HUES6 (cell line): Measurements from ENCODE around the gene PKD2L1.
"Not testable (repeated sequence)": the region's sequence is repeated elsewhere in the genome, so short reads cannot be mapped to it uniquely, and the experiment has no call there.

Source experiments
- H3K27ac ChIP-seq: 2 replicates; pipeline ENCODE4 v1.7.0; 2013; ENCODE audit warnings: low read depth, mild to moderate bottlenecking, low read length, inconsistent platforms
- H3K27me3 ChIP-seq: 2 replicates; pipeline ENCODE4 v1.6.1; 2013; ENCODE audit warnings: low read length; ENCODE audit not compliant: control insufficient read depth, insufficient read depth
- H3K36me3 ChIP-seq: 2 replicates; pipeline ENCODE4 v1.6.1; 2013; ENCODE audit warnings: low read length; ENCODE audit not compliant: control insufficient read depth, insufficient read depth
- H3K4me1 ChIP-seq: 2 replicates; pipeline ENCODE4 v1.6.1; 2013; ENCODE audit warnings: low read length; ENCODE audit not compliant: control insufficient read depth, insufficient read depth
- H3K4me3 ChIP-seq: 2 replicates; pipeline ENCODE4 v1.5.1; 2013; ENCODE audit warnings: low read depth, low read length
- H3K9ac ChIP-seq: one replicate; pipeline ENCODE4 v1.6.1; 2013; ENCODE audit warnings: mild to moderate bottlenecking, low read length
- H3K9me3 ChIP-seq: 2 replicates; pipeline ENCODE4 v1.6.1; 2013; ENCODE audit warnings: low read depth, low read length; ENCODE audit not compliant: control insufficient read depth, insufficient read depth

PKD2L1 gene

GRCh38 chr10:100330079-100330478, at the start of gene PKD2L1:
Gene PKD2L1, minus strand, starts transcription at chr10:100330228. Its CDS starts 125 bp downstream, at chr10:100330103.
- no peaks in the 10 kb centered on the region for H3K9me3 ChIP-seq
- no peak within 1 kb of the TSS for H3K4me3 ChIP-seq
- no peak within 1 kb of the TSS for H3K9ac ChIP-seq
- no peaks in the 10 kb centered on the region for H3K36me3 ChIP-seq
- no peaks in the 10 kb centered on the region for H3K4me1 ChIP-seq
- peaks cover 44% of the 10 kb centered on the region for H3K27me3 ChIP-seq
- H3K27ac ChIP-seq: no peak within 1 kb of the TSS

GRCh38 chr10:100377830-100378229, 47.8 kb upstream of the PKD2L1 start:
- Histone ChIP-seq H3K4me3 (no peak overlapping the region), H3K4me1 (0 out of 2 replicates have a peak, but pooled peaks cover 2% of the 10 kb centered on the region), H3K36me3 (peaks cover 27% of the 10 kb centered on the region), H3K9me3 (no peaks in the 10 kb centered on the region), H3K27ac (no peak overlapping the region), H3K9ac (no peak overlapping the region), H3K27me3 (no peaks in the 10 kb centered on the region)

- not testable (repeated sequence) for H3K27me3 ChIP-seq, H3K4me1 ChIP-seq, H3K9ac ChIP-seq, H3K4me3 ChIP-seq, H3K27ac ChIP-seq, H3K9me3 ChIP-seq
- H3K36me3 ChIP-seq: peaks cover 15% of the 10 kb centered on the region
These were observed 46.6 kb upstream of the PKD2L1 start for GRCh38 chr10:100376656-100377055.

GRCh38 chr10:100374677-100375353, 44.8 kb upstream of the PKD2L1 start:
- peak overlapping the region; percentile 100 for H3K9ac ChIP-seq
- peak overlapping the region; percentile 99 for H3K27ac ChIP-seq

DNA sequence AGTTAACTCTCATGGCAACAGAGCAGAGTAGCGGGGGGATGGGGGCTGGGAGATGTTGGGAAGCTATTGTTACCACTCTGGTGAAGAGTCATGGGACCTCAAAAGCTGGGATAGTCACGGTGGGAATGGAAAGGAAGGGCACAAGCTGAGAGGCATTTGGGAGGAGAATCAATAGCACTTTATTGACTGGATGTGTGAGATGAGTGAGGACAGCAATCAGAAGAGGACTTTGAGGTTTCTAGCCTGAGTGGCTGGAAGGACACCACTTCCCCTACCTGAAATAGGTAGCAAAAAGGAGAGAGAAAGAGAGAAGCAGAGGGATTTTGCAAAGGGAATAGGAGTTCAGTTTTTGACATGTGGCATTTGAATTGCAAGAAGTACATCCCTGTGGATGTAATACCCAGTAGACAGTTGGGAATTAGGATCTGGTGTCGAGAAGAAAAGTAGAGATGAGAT, 44.2 kb upstream of the PKD2L1 start:
- no peaks in the 10 kb centered on the region for H3K9me3 ChIP-seq
- H3K27me3 ChIP-seq: no peaks in the 10 kb centered on the region
- peak overlapping the region; percentile 99 for H3K27ac ChIP-seq
- peaks cover 25% of the 10 kb centered on the region for H3K4me1 ChIP-seq
- H3K9ac ChIP-seq: peak overlapping the region; percentile 100
- 0 out of 2 replicates have a peak, but pooled peaks cover 2% of the 10 kb centered on the region for H3K36me3 ChIP-seq
- peak overlapping the region; percentile 92 for H3K4me3 ChIP-seq

More at GRCh38 chr10:100374677-100375353, 44.8 kb upstream of the PKD2L1 start:
- peak overlapping the region; percentile 92 for H3K4me3 ChIP-seq
- not testable (repeated sequence) for H3K36me3 ChIP-seq, H3K9me3 ChIP-seq, H3K27me3 ChIP-seq
- peaks cover 25% of the 10 kb centered on the region for H3K4me1 ChIP-seq

DNA sequence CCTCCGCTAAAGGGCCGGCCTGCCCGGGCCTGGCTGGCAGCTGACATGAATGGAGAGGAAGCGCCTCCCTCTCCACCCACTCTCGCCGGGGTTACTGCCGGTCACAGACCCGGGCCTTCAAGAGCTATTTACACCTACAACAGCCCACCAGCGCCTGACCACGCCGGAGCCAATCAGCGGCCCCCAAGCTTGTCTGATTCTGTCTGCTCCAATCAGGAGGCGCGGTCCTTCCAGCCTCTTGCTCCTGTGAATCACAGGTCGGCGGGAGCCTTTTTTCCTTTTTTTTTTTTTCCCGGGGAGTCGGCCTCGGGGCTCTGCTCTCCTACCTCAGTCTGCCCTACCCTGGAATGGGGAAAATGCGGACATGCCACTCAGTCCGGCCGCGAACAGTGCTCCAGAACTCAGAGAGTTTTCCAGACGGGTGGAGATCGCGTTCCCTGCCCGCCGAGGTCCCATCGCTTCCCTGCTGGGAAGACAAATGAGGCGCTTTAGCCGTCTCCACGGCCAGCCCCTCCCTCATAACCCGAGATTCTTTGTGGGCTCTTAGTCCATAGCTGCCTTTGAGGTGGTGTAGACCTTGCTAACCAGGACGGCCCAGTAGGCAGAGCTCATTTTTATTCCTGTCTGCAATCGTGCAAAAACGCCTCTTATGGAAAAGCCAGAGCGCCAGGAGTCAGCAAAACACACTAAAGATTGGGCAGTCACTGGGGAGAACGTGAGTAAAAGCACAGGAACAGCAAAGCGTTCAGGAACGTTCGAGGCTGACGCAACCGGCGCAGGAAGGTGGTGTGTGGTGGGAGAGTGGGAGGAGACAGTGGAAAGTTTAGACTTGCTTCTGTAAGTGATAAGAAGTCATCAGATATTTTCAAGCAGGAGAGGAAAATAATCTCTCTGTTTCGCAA, 43.5 kb upstream of the PKD2L1 start:
- H3K27me3 ChIP-seq: no peaks in the 10 kb centered on the region
- H3K27ac ChIP-seq: peak overlapping the region; percentile 99
- H3K9me3 ChIP-seq: no peaks in the 10 kb centered on the region
- peak overlapping the region; percentile 100 for H3K9ac ChIP-seq
- peaks cover 25% of the 10 kb centered on the region for H3K4me1 ChIP-seq
- peak overlapping the region; percentile 92 for H3K4me3 ChIP-seq
- no peaks in the 10 kb centered on the region for H3K36me3 ChIP-seq

DNA sequence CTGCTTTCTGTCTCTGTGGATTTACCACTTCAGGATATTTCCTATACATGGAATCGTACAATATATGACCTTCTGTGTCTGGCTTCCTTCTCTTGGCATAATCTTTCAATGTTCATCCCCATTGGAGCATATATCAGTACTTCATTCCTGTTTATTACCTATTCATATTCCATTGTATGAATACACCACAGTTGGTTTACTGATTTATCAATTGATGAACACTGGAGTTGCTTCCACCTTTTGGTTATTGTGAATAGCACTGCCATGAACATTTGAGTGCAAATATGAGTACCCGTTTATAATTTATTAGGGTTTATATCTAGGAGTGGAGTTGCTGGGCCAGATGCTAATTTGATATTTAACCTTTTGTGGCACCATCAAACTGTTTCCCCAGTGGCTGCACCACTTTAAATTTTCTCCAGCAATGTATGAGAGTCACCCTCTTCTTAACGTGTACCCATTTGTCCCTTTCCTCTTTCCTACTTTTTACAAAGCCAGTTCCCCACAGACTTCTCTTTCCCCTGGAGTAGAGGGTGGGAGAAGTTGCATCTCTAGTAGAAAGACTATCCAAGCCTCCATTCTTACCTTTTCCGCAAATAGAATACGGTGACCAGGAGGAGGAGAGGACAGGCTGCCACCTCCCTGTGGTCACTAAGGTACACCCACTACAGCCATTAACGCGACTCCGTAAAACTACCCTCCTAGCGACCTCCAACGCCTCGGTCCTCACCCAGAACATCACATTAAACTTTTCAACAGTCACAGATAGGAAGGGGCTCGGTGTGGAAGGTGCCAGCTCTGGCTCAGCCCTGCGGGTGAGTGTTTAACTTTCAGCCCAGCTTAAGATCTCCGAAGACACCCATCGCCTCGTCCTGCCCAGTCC, 42.6 kb upstream of the PKD2L1 start:
- Histone ChIP-seq H3K4me1 (peaks cover 25% of the 10 kb centered on the region), H3K9me3 (no peaks in the 10 kb centered on the region), H3K27ac (peak overlapping the region; percentile 69; the same call in 1 of the 2 replicates)

GRCh38 chr10:100371482-100372027, 41.5 kb upstream of the PKD2L1 start:
- H3K4me1 ChIP-seq: peaks cover 25% of the 10 kb centered on the region
- no peak overlapping the region for H3K4me3 ChIP-seq
- H3K9me3 ChIP-seq: no peaks in the 10 kb centered on the region
- H3K36me3 ChIP-seq: no peaks in the 10 kb centered on the region
- no peaks in the 10 kb centered on the region for H3K27me3 ChIP-seq
- peak overlapping the region; percentile 24 for H3K9ac ChIP-seq
- H3K27ac ChIP-seq: peak overlapping the region; percentile 32; the same call in 1 of the 2 replicates

More for the DNA sequence above, 42.6 kb upstream of the PKD2L1 start:
- H3K36me3 ChIP-seq: no peaks in the 10 kb centered on the region
- H3K27me3 ChIP-seq: no peaks in the 10 kb centered on the region
- peak overlapping the region; percentile 92 for H3K4me3 ChIP-seq
- peak overlapping the region; percentile 94 for H3K9ac ChIP-seq

DNA sequence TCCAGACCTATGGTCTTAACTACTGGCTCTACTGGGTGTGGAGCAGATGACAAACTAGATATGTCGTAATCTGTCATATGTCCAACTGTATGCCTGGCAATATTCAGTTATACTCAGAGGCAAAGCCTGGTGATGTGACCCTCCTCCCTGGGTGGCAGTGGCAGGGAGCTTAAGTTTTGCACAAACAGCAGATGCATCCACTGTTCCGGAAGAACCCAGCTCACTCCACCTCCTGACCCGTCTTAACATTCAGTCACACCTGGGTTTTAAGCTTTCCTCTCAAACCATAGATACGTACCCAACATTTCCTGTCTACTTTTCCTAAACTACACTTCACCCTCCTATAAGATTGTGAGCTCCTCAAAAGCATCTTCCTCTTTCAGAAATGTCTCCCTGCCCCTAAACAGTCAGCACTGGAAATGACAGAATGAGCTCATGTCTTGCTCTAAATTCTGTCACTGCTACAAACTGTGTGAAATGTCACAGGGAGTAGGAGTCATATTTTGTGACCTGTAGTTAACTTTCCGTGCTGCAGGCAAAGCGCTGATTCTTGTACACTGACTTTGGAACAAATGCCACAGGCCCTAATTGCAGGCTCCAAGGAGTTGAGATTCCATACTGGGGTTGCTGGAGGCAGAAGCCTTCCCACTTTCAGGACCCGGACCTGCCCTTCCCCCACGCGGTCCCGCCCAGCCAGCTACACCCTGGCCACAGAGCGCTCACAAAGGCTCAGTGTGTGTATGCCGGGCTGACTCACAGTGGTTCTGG, 40.9 kb upstream of the PKD2L1 start:
- H3K9ac ChIP-seq: peak overlapping the region; percentile 24

More for the DNA sequence above, 40.9 kb upstream of the PKD2L1 start:
- peaks cover 25% of the 10 kb centered on the region for H3K4me1 ChIP-seq
- H3K9me3 ChIP-seq: no peaks in the 10 kb centered on the region
- no peaks in the 10 kb centered on the region for H3K27me3 ChIP-seq
- H3K27ac ChIP-seq: peak overlapping the region; percentile 32; the same call in 1 of the 2 replicates
- H3K4me3 ChIP-seq: peak overlapping the region; percentile 19; the same call in 1 of the 2 replicates
- no peaks in the 10 kb centered on the region for H3K36me3 ChIP-seq
